H9 (cell line): Measurements from ENCODE around the gene FAM76B. TPM values are rescaled to one million over a fixed set of nuclear protein-coding genes. Genes with fewer than 3 reads are reported as not detected.

Experiments used
- DNase-seq: peaks from one replicate; pipeline ENCODE4 v3.0.0-alpha.2; 2017
- H2AFZ ChIP-seq: one replicate; pipeline ENCODE4 v1.6.1; 2013; ENCODE audit warnings: mild to moderate bottlenecking, low read length, control low read depth, moderate library complexity
- H2AK5ac ChIP-seq: 2 replicates; pipeline ENCODE4 v1.6.1; 2013; ENCODE audit warnings: low read length, control low read depth, mixed read lengths; ENCODE audit not compliant: insufficient read length
- H2BK120ac ChIP-seq: one replicate; pipeline ENCODE4 v1.6.1; 2013; ENCODE audit warnings: low read depth, mild to moderate bottlenecking, low read length, control low read depth, inconsistent platforms; ENCODE audit not compliant: poor library complexity, severe bottlenecking
- H2BK12ac ChIP-seq: 2 replicates; pipeline ENCODE4 v1.6.1; 2013; ENCODE audit warnings: low read length, control low read depth, mixed read lengths, low read depth; ENCODE audit not compliant: insufficient read length
- H2BK15ac ChIP-seq: 2 replicates; pipeline ENCODE4 v1.6.1; 2013; ENCODE audit warnings: low read depth, low read length, control low read depth
- H2BK20ac ChIP-seq: one replicate; pipeline ENCODE4 v1.6.1; 2013; ENCODE audit warnings: low read depth, mild to moderate bottlenecking, low read length, control low read depth, inconsistent platforms; ENCODE audit not compliant: poor library complexity, severe bottlenecking
- H2BK5ac ChIP-seq: 2 replicates; pipeline ENCODE4 v1.6.1; 2013; ENCODE audit warnings: low read length, control low read depth, mixed read lengths; ENCODE audit not compliant: insufficient read length
- H3K14ac ChIP-seq: 2 replicates; pipeline ENCODE4 v1.6.1; 2013; ENCODE audit warnings: low read length, control low read depth; ENCODE audit not compliant: insufficient read depth
- H3K18ac ChIP-seq: 2 replicates; pipeline ENCODE4 v1.6.1; 2013; ENCODE audit warnings: low read depth, mild to moderate bottlenecking, mixed read lengths, low read length, control low read depth; ENCODE audit not compliant: insufficient read length
- H3K23ac ChIP-seq: 2 replicates; pipeline ENCODE4 v1.6.1; 2013; ENCODE audit warnings: low read length, control low read depth, mixed read lengths, low read depth; ENCODE audit not compliant: insufficient read length
- H3K23me2 ChIP-seq: 2 replicates; pipeline ENCODE4 v1.6.1; 2013; ENCODE audit warnings: low read depth, mild to moderate bottlenecking, mixed read lengths, low read length, control low read depth; ENCODE audit not compliant: insufficient read length, poor library complexity, severe bottlenecking
- H3K27ac ChIP-seq: 2 replicates; pipeline ENCODE4 v1.5.1; 2013; ENCODE audit warnings: low read length, control low read depth, mixed read lengths, low read depth; ENCODE audit not compliant: insufficient read length
- H3K27me3 ChIP-seq: 2 replicates; pipeline ENCODE4 v1.6.1; 2013; ENCODE audit warnings: low read length, control low read depth, inconsistent platforms; ENCODE audit not compliant: insufficient read depth
- H3K4ac ChIP-seq: 2 replicates; pipeline ENCODE4 v1.6.1; 2013; ENCODE audit warnings: low read depth, mild to moderate bottlenecking, control low read depth, inconsistent platforms, low read length, moderate library complexity
- H3K4me1 ChIP-seq: 2 replicates; pipeline ENCODE4 v1.6.1; 2013; ENCODE audit warnings: low read length, control low read depth, inconsistent platforms; ENCODE audit not compliant: insufficient read depth
- H3K4me2 ChIP-seq: 2 replicates; pipeline ENCODE4 v1.6.1; 2013; ENCODE audit warnings: low read length, control low read depth, mixed read lengths; ENCODE audit not compliant: insufficient read length, insufficient read depth
- H3K56ac ChIP-seq: 2 replicates; pipeline ENCODE4 v1.6.1; 2013; ENCODE audit warnings: low read depth, mild to moderate bottlenecking, mixed read lengths, low read length, control low read depth; ENCODE audit not compliant: insufficient read length
- H3K79me1 ChIP-seq: 2 replicates; pipeline ENCODE4 v1.6.1; 2013; ENCODE audit warnings: low read depth, mild to moderate bottlenecking, moderate library complexity, low read length, control low read depth, inconsistent platforms; ENCODE audit not compliant: insufficient read depth, poor library complexity, severe bottlenecking
- H3K79me2 ChIP-seq: 2 replicates; pipeline ENCODE4 v1.6.1; 2013; ENCODE audit warnings: low read length, control low read depth, inconsistent platforms; ENCODE audit not compliant: insufficient read depth
- H3K9ac ChIP-seq: 2 replicates; pipeline ENCODE4 v1.6.1; 2013; ENCODE audit warnings: low read length, control low read depth, mixed read lengths; ENCODE audit not compliant: insufficient read length; ENCODE audit errors: extremely low read depth
- H3K9me3 ChIP-seq: one replicate; pipeline ENCODE4 v1.6.1; 2013; ENCODE audit warnings: low read depth, low read length, inconsistent platforms; ENCODE audit not compliant: control insufficient read depth
- H3T11ph ChIP-seq: one replicate; pipeline ENCODE4 v1.6.1; 2013; ENCODE audit warnings: mild to moderate bottlenecking, low read length, control low read depth, inconsistent platforms
- H4K20me1 ChIP-seq: one replicate; pipeline ENCODE4 v1.6.1; 2013; ENCODE audit not compliant: control insufficient read depth, insufficient read length, insufficient read depth
- H4K5ac ChIP-seq: 2 replicates; pipeline ENCODE4 v1.6.1; 2013; ENCODE audit warnings: low read depth, mild to moderate bottlenecking, mixed read lengths, low read length, control low read depth; ENCODE audit not compliant: insufficient read length
- H4K8ac ChIP-seq: replicated peaks from 2 replicates; pipeline ENCODE4 v1.6.1; 2013; ENCODE audit warnings: low read length, control low read depth, mixed read lengths, low read depth; ENCODE audit not compliant: insufficient read length
- H4K91ac ChIP-seq: 2 replicates; pipeline ENCODE4 v1.6.1; 2013; ENCODE audit warnings: low read depth, mild to moderate bottlenecking, moderate library complexity, mixed read lengths, low read length, control low read depth; ENCODE audit not compliant: insufficient read length
- H3K27ac Mint-ChIP-seq, 3 experiments: 2 replicates in 2 of 3; 3 replicates in 1 of 3; pipeline ENCODE4 v1.8.0; 2020 to 2021; ENCODE audit warnings: mixed read lengths in 3 of 3, mild to moderate bottlenecking in 1 of 3, moderate library complexity in 1 of 3
- H3K27me3 Mint-ChIP-seq: 2 replicates; pipeline ENCODE4 v1.8.0; 2021; ENCODE audit warnings: low read depth, mild to moderate bottlenecking, moderate library complexity, mixed read lengths
- H3K36me3 Mint-ChIP-seq, 3 experiments: 2 replicates in 2 of 3; 3 replicates in 1 of 3; pipeline ENCODE4 v1.8.0; 2020 to 2021; ENCODE audit warnings: low read depth in 3 of 3, mixed read lengths in 3 of 3; ENCODE audit not compliant: insufficient read depth in 1 of 3
- H3K4me1 Mint-ChIP-seq, 2 experiments: 2 replicates each; pipeline ENCODE4 v1.8.0; 2020; ENCODE audit warnings: mixed read lengths in 2 of 2
- H3K4me3 Mint-ChIP-seq, 2 experiments: 2 replicates in 1 of 2; 3 replicates in 1 of 2; pipeline ENCODE4 v1.8.0; 2020 to 2021; ENCODE audit warnings: mild to moderate bottlenecking in 2 of 2, mixed read lengths in 2 of 2, moderate library complexity in 1 of 2
- H3K9me3 Mint-ChIP-seq, 2 experiments: 2 replicates in 1 of 2; 3 replicates in 1 of 2; pipeline ENCODE4 v1.8.0; 2020; ENCODE audit warnings: mild to moderate bottlenecking in 2 of 2, mixed read lengths in 2 of 2, moderate library complexity in 1 of 2
- CTCF ChIP-seq: fragments of 200-600 bp; sonication (generic); conservative IDR thresholded peaks from 3 replicates; pipeline ENCODE4 v1.8.0; 2021; ENCODE audit warnings: antibody characterized with exemption, mild to moderate bottlenecking
- WGBS: extraction: QIAGEN DNeasy Blood & Tissue Kit; methylation state at CpG from one replicate; pipeline ENCODE4 v1.1.7; 2013; ENCODE audit warnings: missing lambda C conversion rate, low lambda C conversion rate, mixed read lengths; ENCODE audit not compliant: insufficient read length; ENCODE audit errors: extremely low coverage; 5-methylcytosine and 5-hydroxymethylcytosine counted together
- total RNA-seq: library from RNA; stranded (reverse); gene quantifications from 2 replicates; pipeline ENCODE4 v1.2.1, GENCODE V29; 2021

Gene FAM76B
- total RNA-seq, 1 experiment from 2014 or later: 31.5 TPM

GRCh38 chr11:95833378-95833777, 43.8 kb upstream of the FAM76B start:
- H3K23me2 ChIP-seq: no peaks in the 10 kb centered on the region
- H3K18ac ChIP-seq: no peak overlapping the region
- H2BK120ac ChIP-seq: no peak overlapping the region
- Mint-ChIP-seq H3K27ac (no peak overlapping the region), H3K4me1 (peaks cover 3% of the 10 kb centered on the region in 2 experiments; a peak in 2 of 4 replicates), H3K27me3 (no peaks in the 10 kb centered on the region), H3K9me3 (no peaks in the 10 kb centered on the region), H3K4me3 (no peak overlapping the region), H3K36me3 (peaks cover 17 to 59% (median 58%) of the 10 kb centered on the region in 3 experiments; a peak in 6 of 7 replicates)
- H3K4me2 ChIP-seq: no peak overlapping the region
- no peaks in the 10 kb centered on the region for H3K9me3 ChIP-seq
- no peak overlapping the region for H3K23ac ChIP-seq
- no peaks in the 10 kb centered on the region for H4K20me1 ChIP-seq
- no peak overlapping the region for H2AFZ ChIP-seq
- H3K27ac ChIP-seq: no peak overlapping the region
- no peak overlapping the region for H3K9ac ChIP-seq
- no peak overlapping the region for H2BK20ac ChIP-seq
- H3K4ac ChIP-seq: no peak overlapping the region
- H4K8ac ChIP-seq: no peak overlapping the region
- no peak overlapping the region for H2BK12ac ChIP-seq
- no peak for TF ChIP-seq CTCF
- no peak overlapping the region for H4K5ac ChIP-seq
- H3K79me2 ChIP-seq: no peaks in the 10 kb centered on the region
- no peak overlapping the region for H2BK15ac ChIP-seq
- H3T11ph ChIP-seq: no peak overlapping the region
- no peaks in the 10 kb centered on the region for H3K79me1 ChIP-seq
- no CpG with 5 or more reads among the region's 1 CpG for WGBS
- H4K91ac ChIP-seq: no peak overlapping the region
- H3K14ac ChIP-seq: no peak overlapping the region
- no peak overlapping the region for H2AK5ac ChIP-seq
- H3K56ac ChIP-seq: no peak overlapping the region
- no peaks in the 10 kb centered on the region for H3K27me3 ChIP-seq
- H3K4me1 ChIP-seq: no peaks in the 10 kb centered on the region
- DNase-seq: no peak
- H2BK5ac ChIP-seq: no peak overlapping the region
